H9 (cell line): ENCODE data around the gene PUM2. TPM values are rescaled to one million over a fixed set of nuclear protein-coding genes. Genes with fewer than 3 reads are reported as not detected.

Source experiments
- DNase-seq: peaks from one replicate; pipeline ENCODE4 v3.0.0-alpha.2; 2017
- H2AFZ ChIP-seq: one replicate; pipeline ENCODE4 v1.6.1; 2013; ENCODE audit warnings: mild to moderate bottlenecking, low read length, control low read depth, moderate library complexity
- H2AK5ac ChIP-seq: 2 replicates; pipeline ENCODE4 v1.6.1; 2013; ENCODE audit warnings: low read length, control low read depth, mixed read lengths; ENCODE audit not compliant: insufficient read length
- H2BK120ac ChIP-seq: one replicate; pipeline ENCODE4 v1.6.1; 2013; ENCODE audit warnings: low read depth, mild to moderate bottlenecking, low read length, control low read depth, inconsistent platforms; ENCODE audit not compliant: poor library complexity, severe bottlenecking
- H2BK12ac ChIP-seq: 2 replicates; pipeline ENCODE4 v1.6.1; 2013; ENCODE audit warnings: low read length, control low read depth, mixed read lengths, low read depth; ENCODE audit not compliant: insufficient read length
- H2BK15ac ChIP-seq: 2 replicates; pipeline ENCODE4 v1.6.1; 2013; ENCODE audit warnings: low read depth, low read length, control low read depth
- H2BK20ac ChIP-seq: one replicate; pipeline ENCODE4 v1.6.1; 2013; ENCODE audit warnings: low read depth, mild to moderate bottlenecking, low read length, control low read depth, inconsistent platforms; ENCODE audit not compliant: poor library complexity, severe bottlenecking
- H2BK5ac ChIP-seq: 2 replicates; pipeline ENCODE4 v1.6.1; 2013; ENCODE audit warnings: low read length, control low read depth, mixed read lengths; ENCODE audit not compliant: insufficient read length
- H3K14ac ChIP-seq: 2 replicates; pipeline ENCODE4 v1.6.1; 2013; ENCODE audit warnings: low read length, control low read depth; ENCODE audit not compliant: insufficient read depth
- H3K18ac ChIP-seq: 2 replicates; pipeline ENCODE4 v1.6.1; 2013; ENCODE audit warnings: low read depth, mild to moderate bottlenecking, mixed read lengths, low read length, control low read depth; ENCODE audit not compliant: insufficient read length
- H3K23ac ChIP-seq: 2 replicates; pipeline ENCODE4 v1.6.1; 2013; ENCODE audit warnings: low read length, control low read depth, mixed read lengths, low read depth; ENCODE audit not compliant: insufficient read length
- H3K23me2 ChIP-seq: 2 replicates; pipeline ENCODE4 v1.6.1; 2013; ENCODE audit warnings: low read depth, mild to moderate bottlenecking, mixed read lengths, low read length, control low read depth; ENCODE audit not compliant: insufficient read length, poor library complexity, severe bottlenecking
- H3K27ac ChIP-seq: 2 replicates; pipeline ENCODE4 v1.5.1; 2013; ENCODE audit warnings: low read length, control low read depth, mixed read lengths, low read depth; ENCODE audit not compliant: insufficient read length
- H3K27me3 ChIP-seq: 2 replicates; pipeline ENCODE4 v1.6.1; 2013; ENCODE audit warnings: low read length, control low read depth, inconsistent platforms; ENCODE audit not compliant: insufficient read depth
- H3K4ac ChIP-seq: 2 replicates; pipeline ENCODE4 v1.6.1; 2013; ENCODE audit warnings: low read depth, mild to moderate bottlenecking, control low read depth, inconsistent platforms, low read length, moderate library complexity
- H3K4me1 ChIP-seq: 2 replicates; pipeline ENCODE4 v1.6.1; 2013; ENCODE audit warnings: low read length, control low read depth, inconsistent platforms; ENCODE audit not compliant: insufficient read depth
- H3K4me2 ChIP-seq: 2 replicates; pipeline ENCODE4 v1.6.1; 2013; ENCODE audit warnings: low read length, control low read depth, mixed read lengths; ENCODE audit not compliant: insufficient read length, insufficient read depth
- H3K56ac ChIP-seq: 2 replicates; pipeline ENCODE4 v1.6.1; 2013; ENCODE audit warnings: low read depth, mild to moderate bottlenecking, mixed read lengths, low read length, control low read depth; ENCODE audit not compliant: insufficient read length
- H3K79me1 ChIP-seq: 2 replicates; pipeline ENCODE4 v1.6.1; 2013; ENCODE audit warnings: low read depth, mild to moderate bottlenecking, moderate library complexity, low read length, control low read depth, inconsistent platforms; ENCODE audit not compliant: insufficient read depth, poor library complexity, severe bottlenecking
- H3K79me2 ChIP-seq: 2 replicates; pipeline ENCODE4 v1.6.1; 2013; ENCODE audit warnings: low read length, control low read depth, inconsistent platforms; ENCODE audit not compliant: insufficient read depth
- H3K9ac ChIP-seq: 2 replicates; pipeline ENCODE4 v1.6.1; 2013; ENCODE audit warnings: low read length, control low read depth, mixed read lengths; ENCODE audit not compliant: insufficient read length; ENCODE audit errors: extremely low read depth
- H3K9me3 ChIP-seq: one replicate; pipeline ENCODE4 v1.6.1; 2013; ENCODE audit warnings: low read depth, low read length, inconsistent platforms; ENCODE audit not compliant: control insufficient read depth
- H3T11ph ChIP-seq: one replicate; pipeline ENCODE4 v1.6.1; 2013; ENCODE audit warnings: mild to moderate bottlenecking, low read length, control low read depth, inconsistent platforms
- H4K20me1 ChIP-seq: one replicate; pipeline ENCODE4 v1.6.1; 2013; ENCODE audit not compliant: control insufficient read depth, insufficient read length, insufficient read depth
- H4K5ac ChIP-seq: 2 replicates; pipeline ENCODE4 v1.6.1; 2013; ENCODE audit warnings: low read depth, mild to moderate bottlenecking, mixed read lengths, low read length, control low read depth; ENCODE audit not compliant: insufficient read length
- H4K8ac ChIP-seq: replicated peaks from 2 replicates; pipeline ENCODE4 v1.6.1; 2013; ENCODE audit warnings: low read length, control low read depth, mixed read lengths, low read depth; ENCODE audit not compliant: insufficient read length
- H4K91ac ChIP-seq: 2 replicates; pipeline ENCODE4 v1.6.1; 2013; ENCODE audit warnings: low read depth, mild to moderate bottlenecking, moderate library complexity, mixed read lengths, low read length, control low read depth; ENCODE audit not compliant: insufficient read length
- H3K27ac Mint-ChIP-seq, 3 experiments: 2 replicates in 2 of 3; 3 replicates in 1 of 3; pipeline ENCODE4 v1.8.0; 2020 to 2021; ENCODE audit warnings: mixed read lengths in 3 of 3, mild to moderate bottlenecking in 1 of 3, moderate library complexity in 1 of 3
- H3K27me3 Mint-ChIP-seq: 2 replicates; pipeline ENCODE4 v1.8.0; 2021; ENCODE audit warnings: low read depth, mild to moderate bottlenecking, moderate library complexity, mixed read lengths
- H3K36me3 Mint-ChIP-seq, 3 experiments: 2 replicates in 2 of 3; 3 replicates in 1 of 3; pipeline ENCODE4 v1.8.0; 2020 to 2021; ENCODE audit warnings: low read depth in 3 of 3, mixed read lengths in 3 of 3; ENCODE audit not compliant: insufficient read depth in 1 of 3
- H3K4me1 Mint-ChIP-seq, 2 experiments: 2 replicates each; pipeline ENCODE4 v1.8.0; 2020; ENCODE audit warnings: mixed read lengths in 2 of 2
- H3K4me3 Mint-ChIP-seq, 2 experiments: 2 replicates in 1 of 2; 3 replicates in 1 of 2; pipeline ENCODE4 v1.8.0; 2020 to 2021; ENCODE audit warnings: mild to moderate bottlenecking in 2 of 2, mixed read lengths in 2 of 2, moderate library complexity in 1 of 2
- H3K9me3 Mint-ChIP-seq, 2 experiments: 2 replicates in 1 of 2; 3 replicates in 1 of 2; pipeline ENCODE4 v1.8.0; 2020; ENCODE audit warnings: mild to moderate bottlenecking in 2 of 2, mixed read lengths in 2 of 2, moderate library complexity in 1 of 2
- WGBS: extraction: QIAGEN DNeasy Blood & Tissue Kit; methylation state at CpG from one replicate; pipeline ENCODE4 v1.1.7; 2013; ENCODE audit warnings: missing lambda C conversion rate, low lambda C conversion rate, mixed read lengths; ENCODE audit not compliant: insufficient read length; ENCODE audit errors: extremely low coverage; 5-methylcytosine and 5-hydroxymethylcytosine counted together
- total RNA-seq: library from RNA; stranded (reverse); gene quantifications from 2 replicates; pipeline ENCODE4 v1.2.1, GENCODE V29; 2021
- TF ChIP-seq, protein P1 (sequence below): fragments of 200-600 bp; sonication (generic); conservative IDR thresholded peaks from 3 replicates; pipeline ENCODE4 v1.8.0; 2021; ENCODE audit warnings: antibody characterized with exemption, mild to moderate bottlenecking

The PUM2 gene
- total RNA-seq, 1 experiment from 2014 or later, result 96.6 TPM

- H3K56ac ChIP-seq, result no peak overlapping the region
These were observed 30.8 kb upstream of the PUM2 start for GRCh38 chr2:20381457-20381856.

More at GRCh38 chr2:20381457-20381856, 30.8 kb upstream of the PUM2 start:
- Histone ChIP-seq H2BK12ac (no peak overlapping the region), H3K27ac (no peak overlapping the region), H2BK120ac (no peak overlapping the region), H3K4ac (no peak overlapping the region), H3K18ac (no peak overlapping the region), H3K14ac (no peak overlapping the region), H2BK15ac (no peak overlapping the region), H4K5ac (no peak overlapping the region), H2AFZ (no peak overlapping the region), H2BK20ac (no peak overlapping the region), H2BK5ac (no peak overlapping the region), H3K23ac (no peak overlapping the region), H3K23me2 (no peaks in the 10 kb centered on the region), H3K4me2 (no peak overlapping the region), H4K8ac (no peak overlapping the region), H3K79me1 (no peaks in the 10 kb centered on the region), H2AK5ac (no peak overlapping the region), H3K27me3 (no peaks in the 10 kb centered on the region), H3K79me2 (no peaks in the 10 kb centered on the region), H4K20me1 (no peaks in the 10 kb centered on the region), H3T11ph (no peak overlapping the region), H3K9ac (no peak overlapping the region), H3K9me3 (no peaks in the 10 kb centered on the region), H4K91ac (no peak overlapping the region), H3K4me1 (no peaks in the 10 kb centered on the region)
- Mint-ChIP-seq H3K36me3 (no peaks in the 10 kb centered on the region), H3K9me3 (no peaks in the 10 kb centered on the region), H3K4me1 (peaks cover 18 to 22% of the 10 kb centered on the region in 2 experiments), H3K4me3 (no peak overlapping the region), H3K27ac (no peak overlapping the region), H3K27me3 (no peaks in the 10 kb centered on the region; the same call in 1 of the 2 replicates)
- no peak for DNase-seq
- WGBS, result no CpG with 5 or more reads among the region's 2 CpGs
- TF ChIP-seq, protein P1, sequence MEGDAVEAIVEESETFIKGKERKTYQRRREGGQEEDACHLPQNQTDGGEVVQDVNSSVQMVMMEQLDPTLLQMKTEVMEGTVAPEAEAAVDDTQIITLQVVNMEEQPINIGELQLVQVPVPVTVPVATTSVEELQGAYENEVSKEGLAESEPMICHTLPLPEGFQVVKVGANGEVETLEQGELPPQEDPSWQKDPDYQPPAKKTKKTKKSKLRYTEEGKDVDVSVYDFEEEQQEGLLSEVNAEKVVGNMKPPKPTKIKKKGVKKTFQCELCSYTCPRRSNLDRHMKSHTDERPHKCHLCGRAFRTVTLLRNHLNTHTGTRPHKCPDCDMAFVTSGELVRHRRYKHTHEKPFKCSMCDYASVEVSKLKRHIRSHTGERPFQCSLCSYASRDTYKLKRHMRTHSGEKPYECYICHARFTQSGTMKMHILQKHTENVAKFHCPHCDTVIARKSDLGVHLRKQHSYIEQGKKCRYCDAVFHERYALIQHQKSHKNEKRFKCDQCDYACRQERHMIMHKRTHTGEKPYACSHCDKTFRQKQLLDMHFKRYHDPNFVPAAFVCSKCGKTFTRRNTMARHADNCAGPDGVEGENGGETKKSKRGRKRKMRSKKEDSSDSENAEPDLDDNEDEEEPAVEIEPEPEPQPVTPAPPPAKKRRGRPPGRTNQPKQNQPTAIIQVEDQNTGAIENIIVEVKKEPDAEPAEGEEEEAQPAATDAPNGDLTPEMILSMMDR, result no peak
